Measurements from ENCODE around the gene ASCL5.

Gene ASCL5

GRCh38 chr1:201085902-201086735 lies 40.9 kb downstream of the ASCL5 start:
- DNase-seq (ENCODE audit: low read depth) = no peak

DNA sequence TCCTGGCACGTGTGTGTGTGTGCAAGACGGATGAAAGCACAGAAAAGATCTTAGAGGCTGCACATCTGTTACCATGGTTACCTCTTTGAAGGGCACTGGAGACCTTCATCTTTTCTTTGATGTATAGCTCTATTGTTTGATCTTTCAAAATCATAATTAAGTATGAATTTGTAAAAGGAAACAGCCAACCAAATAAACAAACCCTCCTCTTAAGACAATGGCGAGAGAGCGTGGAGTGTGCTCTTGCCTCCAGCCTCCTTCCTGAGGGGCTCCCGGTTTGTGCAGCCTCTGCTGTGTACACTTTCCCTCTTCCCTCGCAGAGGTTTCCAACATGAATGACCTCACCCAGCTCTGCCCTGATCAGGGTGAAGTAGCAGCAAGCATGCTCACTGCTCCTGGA lies 42.7 kb downstream of the ASCL5 start:
- DNase-seq (ENCODE audit: low read depth) = no peak

- DNase-seq (ENCODE audit: low read depth) = no peak
These were observed 43.2 kb downstream of the ASCL5 start for GRCh38 chr1:201083741-201084140.

GRCh38 chr1:201080135-201080534 lies 46.8 kb downstream of the ASCL5 start:
- DNase-seq (ENCODE audit: low read depth) = no peak

- DNase-seq (ENCODE audit: low read depth) = no peak
These were observed 49.2 kb downstream of the ASCL5 start for GRCh38 chr1:201077736-201078135.

- DNase-seq (ENCODE audit: low read depth) = no peak
These were observed 49.9 kb downstream of the ASCL5 start for GRCh38 chr1:201077116-201077515.

- DNase-seq (ENCODE audit: low read depth) = no peak
These were observed 50.9 kb downstream of the ASCL5 start for GRCh38 chr1:201076092-201076491.

GRCh38 chr1:201074018-201074417 lies 53.0 kb downstream of the ASCL5 start:
- no peak for DNase-seq (ENCODE audit: low read depth)

DNA sequence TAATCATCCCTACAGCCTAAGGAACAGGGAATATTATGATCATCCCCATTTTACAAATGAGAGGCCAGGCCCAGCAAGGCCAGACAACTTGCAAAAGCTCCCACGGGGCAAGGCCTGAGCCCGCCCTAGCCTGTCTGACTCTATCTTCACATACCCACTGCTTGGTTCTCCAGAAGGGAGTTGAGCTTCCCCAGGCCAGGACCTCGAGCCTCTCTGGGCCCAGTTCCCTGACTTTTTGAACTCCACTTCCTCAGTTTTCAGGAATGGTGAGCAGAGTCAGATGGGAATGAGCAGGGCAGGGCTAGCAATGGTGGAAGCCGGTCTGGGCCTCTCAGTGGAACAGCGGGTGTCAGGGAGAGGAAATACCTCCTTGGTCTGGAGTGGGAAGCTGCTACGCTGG lies 54.1 kb downstream of the ASCL5 start:
- no peak for DNase-seq (ENCODE audit: low read depth)

DNA sequence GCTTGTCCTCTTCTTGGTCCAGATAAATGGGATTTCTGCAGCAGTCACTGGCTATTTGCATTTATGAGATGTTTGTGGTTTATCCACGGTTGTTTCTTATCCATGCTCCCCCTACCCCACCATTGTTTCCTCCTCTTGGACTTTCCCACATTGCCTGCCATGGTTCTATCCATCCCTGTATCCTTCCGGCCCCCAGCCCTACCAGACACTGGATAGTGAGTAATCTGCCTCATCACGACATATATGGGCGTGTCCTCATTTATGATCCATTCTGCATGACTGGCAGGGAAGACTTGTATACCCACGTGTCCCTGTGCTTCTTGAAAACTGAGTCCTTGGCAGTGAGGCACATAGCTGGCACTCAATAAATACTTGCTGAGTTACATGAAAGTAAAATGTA lies 54.8 kb downstream of the ASCL5 start:
- no peak for DNase-seq (ENCODE audit: low read depth)

DNA sequence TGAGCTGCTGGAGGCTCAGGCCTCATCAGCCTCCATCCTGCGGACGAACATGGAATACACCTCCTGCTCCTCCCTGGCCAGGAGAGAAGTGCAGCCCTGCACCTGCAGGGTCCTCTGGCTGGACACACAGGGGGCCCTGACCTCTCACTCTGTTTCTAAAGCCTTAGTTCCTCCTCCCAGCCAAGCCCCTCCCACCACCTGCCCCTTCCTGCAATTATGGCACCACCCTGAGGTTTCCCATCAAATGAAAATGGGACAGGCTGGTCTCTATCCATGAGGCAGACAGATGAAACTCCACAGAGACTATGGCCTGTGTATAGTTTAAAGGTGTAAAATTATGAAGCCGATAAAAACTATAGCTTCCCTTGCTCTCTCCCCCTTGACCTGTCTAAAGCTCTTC lies 57.3 kb downstream of the ASCL5 start:
- no peak for DNase-seq (ENCODE audit: low read depth)

DNA sequence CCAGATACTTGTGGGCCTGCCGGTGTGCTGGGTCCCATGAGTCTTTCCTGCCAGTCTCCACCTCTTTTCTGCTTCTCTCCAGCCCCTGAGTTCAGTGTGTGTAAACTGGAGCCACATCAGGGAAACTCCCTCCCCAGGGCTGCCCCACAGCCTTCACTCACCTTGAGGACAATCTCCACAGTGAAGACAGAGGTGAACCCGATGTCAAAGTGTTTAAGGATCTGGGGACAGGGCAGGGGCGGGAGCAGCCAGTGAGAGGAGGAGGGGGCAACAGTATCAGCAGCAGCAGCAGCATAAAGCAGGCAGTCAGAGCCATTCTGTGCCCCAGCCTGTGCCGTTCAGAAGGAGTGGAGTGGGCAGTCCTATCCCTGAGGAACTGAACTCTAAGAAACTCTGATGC lies 58.0 kb downstream of the ASCL5 start:
- no peak for DNase-seq (ENCODE audit: low read depth)

DNA sequence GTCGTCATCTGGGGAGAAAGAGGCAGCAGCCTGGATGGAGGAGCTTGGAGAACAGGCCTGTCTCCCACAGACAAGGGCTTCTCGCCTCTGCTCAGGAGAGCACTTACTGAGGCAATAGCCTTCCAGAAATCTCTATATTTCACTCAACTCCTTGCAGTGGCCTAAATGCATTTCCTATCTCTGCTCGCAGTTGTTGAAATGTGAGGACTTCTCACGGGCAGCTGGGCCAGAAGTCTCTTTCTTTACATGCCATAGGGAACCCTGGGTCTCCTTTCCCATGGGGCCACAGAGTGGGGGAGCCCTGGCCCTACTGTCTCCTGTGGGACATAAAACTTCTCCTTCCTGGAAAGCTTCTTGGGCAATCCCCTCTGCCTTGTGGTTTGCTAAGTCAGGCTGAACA lies 60.0 kb downstream of the ASCL5 start:
- DNase-seq (ENCODE audit: low read depth) = no peak

- DNase-seq (ENCODE audit: low read depth) = no peak
These were observed 61.3 kb downstream of the ASCL5 start for GRCh38 chr1:201065686-201066085.

- no peak for DNase-seq (ENCODE audit: low read depth)
These were observed 62.2 kb downstream of the ASCL5 start for GRCh38 chr1:201064806-201065205.

Data from HS-5 (cell line).